ENCODE data around the gene GNG12.

DNA sequence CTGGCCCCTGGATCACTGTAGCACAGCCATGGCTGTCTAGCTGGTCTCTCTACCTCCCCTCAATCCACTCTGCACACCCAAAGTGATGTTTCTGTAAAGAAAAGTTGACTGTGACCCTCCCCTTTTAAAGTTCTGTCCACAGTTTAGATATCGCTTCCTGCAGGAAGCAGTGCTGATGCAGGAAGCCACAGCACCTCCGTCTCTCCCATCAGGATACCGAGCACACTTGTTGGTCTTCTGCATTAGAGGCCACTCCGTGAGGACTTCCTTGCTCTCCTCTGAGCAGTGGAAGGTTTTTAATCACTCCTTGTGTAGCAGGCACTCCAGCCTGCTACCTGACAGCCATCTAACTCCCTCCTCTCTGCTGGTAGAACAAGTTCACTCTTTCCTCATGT is 78.7 kb downstream of the GNG12 start:
- TF ChIP-seq, protein P1, sequence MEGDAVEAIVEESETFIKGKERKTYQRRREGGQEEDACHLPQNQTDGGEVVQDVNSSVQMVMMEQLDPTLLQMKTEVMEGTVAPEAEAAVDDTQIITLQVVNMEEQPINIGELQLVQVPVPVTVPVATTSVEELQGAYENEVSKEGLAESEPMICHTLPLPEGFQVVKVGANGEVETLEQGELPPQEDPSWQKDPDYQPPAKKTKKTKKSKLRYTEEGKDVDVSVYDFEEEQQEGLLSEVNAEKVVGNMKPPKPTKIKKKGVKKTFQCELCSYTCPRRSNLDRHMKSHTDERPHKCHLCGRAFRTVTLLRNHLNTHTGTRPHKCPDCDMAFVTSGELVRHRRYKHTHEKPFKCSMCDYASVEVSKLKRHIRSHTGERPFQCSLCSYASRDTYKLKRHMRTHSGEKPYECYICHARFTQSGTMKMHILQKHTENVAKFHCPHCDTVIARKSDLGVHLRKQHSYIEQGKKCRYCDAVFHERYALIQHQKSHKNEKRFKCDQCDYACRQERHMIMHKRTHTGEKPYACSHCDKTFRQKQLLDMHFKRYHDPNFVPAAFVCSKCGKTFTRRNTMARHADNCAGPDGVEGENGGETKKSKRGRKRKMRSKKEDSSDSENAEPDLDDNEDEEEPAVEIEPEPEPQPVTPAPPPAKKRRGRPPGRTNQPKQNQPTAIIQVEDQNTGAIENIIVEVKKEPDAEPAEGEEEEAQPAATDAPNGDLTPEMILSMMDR (IDR thresholded peaks at IDR 0.05), result no peak
- TF ChIP-seq POLR2A (IDR thresholded peaks at IDR 0.05), result no peak

All from heart left ventricle (tissue), 13 donors.